ENCODE measurements around the gene UBE2Q1. TPM values are rescaled to one million over a fixed set of nuclear protein-coding genes. Genes with fewer than 3 reads are reported as not detected.

The UBE2Q1 gene
- total and polyA plus RNA-seq, 4 donors = 8.2 to 22.0 (median 14.2) TPM

GRCh38 chr1:154584267-154584994 lies 26.0 kb upstream of the UBE2Q1 start:
- WGBS = 88% methylated on average over 9 of the region's 9 CpGs
- TF ChIP-seq RXRA (IDR thresholded peaks at IDR 0.05) (no peak), ATF3 (IDR thresholded peaks at IDR 0.05) (no peak), YY1 (IDR thresholded peaks at IDR 0.05) (no peak), EGR1 (IDR thresholded peaks at IDR 0.05; ENCODE audit: low read depth in 2 of 2) (no peak), FOXA1 (IDR thresholded peaks at IDR 0.05) (no peak), JUND (IDR thresholded peaks at IDR 0.05) (no peak), RAD21 (IDR thresholded peaks at IDR 0.05) (no peak), GABPA (IDR thresholded peaks at IDR 0.05 in 1 of 2, conservative IDR thresholded peaks at IDR 0.05 in 1 of 2) (no peak), REST (IDR thresholded peaks at IDR 0.05) (no peak), FOXA2 (IDR thresholded peaks at IDR 0.05) (no peak), ZBTB33 (IDR thresholded peaks at IDR 0.05) (no peak), HNF4G (IDR thresholded peaks at IDR 0.05) (no peak), SP1 (IDR thresholded peaks at IDR 0.05) (no peak), MAX (IDR thresholded peaks at IDR 0.05) (no peak), NR2F2 (IDR thresholded peaks at IDR 0.05) (no peak), TAF1 (conservative IDR thresholded peaks at IDR 0.05) (no peak), HNF4A (conservative IDR thresholded peaks at IDR 0.05) (no peak)
- TF ChIP-seq, protein P1, sequence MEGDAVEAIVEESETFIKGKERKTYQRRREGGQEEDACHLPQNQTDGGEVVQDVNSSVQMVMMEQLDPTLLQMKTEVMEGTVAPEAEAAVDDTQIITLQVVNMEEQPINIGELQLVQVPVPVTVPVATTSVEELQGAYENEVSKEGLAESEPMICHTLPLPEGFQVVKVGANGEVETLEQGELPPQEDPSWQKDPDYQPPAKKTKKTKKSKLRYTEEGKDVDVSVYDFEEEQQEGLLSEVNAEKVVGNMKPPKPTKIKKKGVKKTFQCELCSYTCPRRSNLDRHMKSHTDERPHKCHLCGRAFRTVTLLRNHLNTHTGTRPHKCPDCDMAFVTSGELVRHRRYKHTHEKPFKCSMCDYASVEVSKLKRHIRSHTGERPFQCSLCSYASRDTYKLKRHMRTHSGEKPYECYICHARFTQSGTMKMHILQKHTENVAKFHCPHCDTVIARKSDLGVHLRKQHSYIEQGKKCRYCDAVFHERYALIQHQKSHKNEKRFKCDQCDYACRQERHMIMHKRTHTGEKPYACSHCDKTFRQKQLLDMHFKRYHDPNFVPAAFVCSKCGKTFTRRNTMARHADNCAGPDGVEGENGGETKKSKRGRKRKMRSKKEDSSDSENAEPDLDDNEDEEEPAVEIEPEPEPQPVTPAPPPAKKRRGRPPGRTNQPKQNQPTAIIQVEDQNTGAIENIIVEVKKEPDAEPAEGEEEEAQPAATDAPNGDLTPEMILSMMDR (IDR thresholded peaks at IDR 0.05; ENCODE audit: low read depth, low read length, missing input control) = no peak
- Histone ChIP-seq H3K9ac (ENCODE audit: low read depth in 1 of 2, low read length in 2 of 2) (no peak overlapping the region), H3K4me3 (ENCODE audit: low read depth in 1 of 3, low read length in 3 of 3) (no peak overlapping the region), H3K36me3 (ENCODE audit: control insufficient read depth in 4 of 4, insufficient read depth in 3 of 4, low read depth in 1 of 4, low read length in 3 of 4) (peaks cover 31 to 97% (median 95%) of the 10 kb centered on the region in 4 donors), H3K4me1 (ENCODE audit: control insufficient read depth in 4 of 4, insufficient read depth in 4 of 4, low read length in 3 of 4) (no peaks in the 10 kb centered on the region), H3K27ac (ENCODE audit: low read depth in 1 of 2, low read length in 2 of 2) (no peak overlapping the region), H3K9me3 (ENCODE audit: control insufficient read depth in 4 of 4, low read length in 3 of 4) (no peaks in the 10 kb centered on the region), H3K27me3 (ENCODE audit: control insufficient read depth in 4 of 4, insufficient read depth in 4 of 4, low read length in 3 of 4) (no peaks in the 10 kb centered on the region)
- no peak for DNase-seq (ENCODE audit: low spot score)
